Lung (tissue), 12 donors: ENCODE measurements around the gene CCDC185. TPM values are rescaled to one million over a fixed set of nuclear protein-coding genes. Genes with fewer than 3 reads are reported as not detected.

Experiments
- ATAC-seq: fragments of 200-7000 bp; cut with Tn5 transposase; one replicate; pipeline ENCODE4 v1.9.1; 2020; ENCODE audit warnings: moderate number of reproducible peaks; ENCODE audit not compliant: insufficient read depth, low FRiP score
- DNase-seq, 3 donors: peaks; one replicate each; pipeline ENCODE4 v3.0.0-alpha.2; 2013 to 2017
- H3K27ac ChIP-seq, 2 donors: one replicate each; pipeline ENCODE4 v1.5.1; 2013; ENCODE audit warnings: mild to moderate bottlenecking in 2 of 2, moderate library complexity in 2 of 2, control low read depth in 1 of 2, inconsistent platforms in 1 of 2, low read depth in 1 of 2, low read length in 1 of 2
- H3K27me3 ChIP-seq, 3 donors: one replicate each; pipeline ENCODE4 v1.5.1; 2013; ENCODE audit warnings: low read length in 2 of 3; ENCODE audit not compliant: control insufficient read depth in 3 of 3, insufficient read depth in 3 of 3
- H3K36me3 ChIP-seq, 4 donors: one replicate each; pipeline ENCODE4 v1.5.1; 2013; ENCODE audit warnings: low read length in 4 of 4, mild to moderate bottlenecking in 1 of 4, moderate library complexity in 1 of 4; ENCODE audit not compliant: control insufficient read depth in 4 of 4, insufficient read depth in 4 of 4
- H3K4me1 ChIP-seq, 5 donors: one replicate each; pipeline ENCODE4 v1.5.1; 2013; ENCODE audit warnings: low read length in 5 of 5, mild to moderate bottlenecking in 2 of 5, moderate library complexity in 1 of 5; ENCODE audit not compliant: control insufficient read depth in 5 of 5, insufficient read depth in 5 of 5
- H3K4me3 ChIP-seq: one replicate; pipeline ENCODE4 v1.5.1; 2013; ENCODE audit warnings: mild to moderate bottlenecking, control low read depth, moderate library complexity
- H3K9ac ChIP-seq, 2 donors: one replicate each; pipeline ENCODE4 v1.5.1; 2013; ENCODE audit warnings: low read length in 2 of 2, control low read depth in 1 of 2; ENCODE audit not compliant: insufficient read depth in 1 of 2
- H3K9me3 ChIP-seq, 4 donors: one replicate each; pipeline ENCODE4 v1.5.1; 2013; ENCODE audit warnings: low read length in 3 of 4, mild to moderate bottlenecking in 1 of 4, moderate library complexity in 1 of 4; ENCODE audit not compliant: control insufficient read depth in 4 of 4, insufficient read depth in 3 of 4
- WGBS, 2 donors: extraction: QIAGEN DNeasy Blood & Tissue Kit; methylation state at CpG; one replicate each; pipeline ENCODE4 v1.1.7; 2013; 5-methylcytosine and 5-hydroxymethylcytosine counted together
- polyA plus RNA-seq, 2 donors: library from polyadenylated mRNA; stranded (reverse); fragments of 200-250 nt; gene quantifications; one replicate each; pipeline ENCODE4 v1.2.1, GENCODE V29; 2013
- total RNA-seq, 2 donors: library from RNA; depleted of rRNA in 1 of 2; stranded (reverse); fragments of >200 nt in 1 of 2; gene quantifications; one replicate each; pipeline ENCODE4 v1.2.1, GENCODE V29; 2014 to 2021
- TF ChIP-seq, protein P1 (sequence below): IDR thresholded peaks from 2 replicates; pipeline ENCODE4 v1.5.1; 2012; ENCODE audit warnings: mild to moderate bottlenecking; ENCODE audit errors: control extremely low read depth, extremely low read depth
- donor health status: control.
- donor health status: control.
- donor health status: Bipolar disorder and iron deficiency.
- donor health status: healthy.
- donor health status: DM: yes; HTN: yes; CAD: no.

Gene CCDC185
- total and polyA plus RNA-seq, 4 donors: not detected

DNA sequence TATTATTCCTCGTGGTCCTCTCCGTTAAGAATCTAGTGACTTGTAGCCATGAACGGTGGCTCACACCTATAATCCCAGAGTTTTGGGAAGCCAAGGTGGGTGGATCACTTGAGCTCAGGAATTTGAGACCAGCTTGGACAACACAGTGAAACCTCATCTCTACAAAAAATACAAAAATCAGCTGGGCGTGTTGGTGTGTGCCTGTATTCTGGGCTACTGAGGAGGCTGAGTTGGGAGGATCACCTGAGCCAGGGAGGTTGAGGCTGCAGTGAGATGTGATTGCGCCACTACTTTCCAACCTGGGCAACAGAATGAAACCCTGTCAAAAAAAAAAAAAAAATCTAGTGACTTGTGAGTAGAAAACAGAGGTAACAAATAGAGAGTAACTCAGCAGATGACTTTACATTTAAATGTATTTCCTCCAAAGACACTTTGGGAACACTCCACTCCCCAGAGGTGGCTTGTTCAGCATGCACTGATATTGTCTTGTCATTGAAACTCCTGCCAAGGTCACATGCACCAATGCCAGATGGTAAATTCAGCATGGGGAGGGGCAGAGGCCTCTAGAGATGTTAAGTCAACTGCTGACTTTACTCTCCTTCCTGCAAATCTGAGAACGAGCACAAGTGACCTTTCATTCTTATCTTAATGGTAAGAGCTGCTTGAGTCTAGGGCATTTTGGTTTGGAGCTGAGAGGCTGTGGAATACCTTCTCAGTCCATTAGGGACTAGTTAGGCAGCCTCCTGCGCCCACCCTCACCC lies 24.9 kb downstream of the CCDC185 start:
- Histone ChIP-seq H3K9ac (no peak overlapping the region), H3K4me3 (no peak overlapping the region), H3K4me1 (peaks cover 0 to 10% (median 0%) of the 10 kb centered on the region in 5 donors), H3K9me3 (no peaks in the 10 kb centered on the region), H3K27me3 (peaks cover 0 to 2% (median 0%) of the 10 kb centered on the region in 3 donors), H3K27ac (no peak overlapping the region), H3K36me3 (no peaks in the 10 kb centered on the region)
- DNase-seq (peak; percentile 24 to 52 (median 29)), ATAC-seq (no peak)
- WGBS, 2 donors: 75 to 79% methylated on average over 7 of the region's 7 CpGs
- TF ChIP-seq, protein P1, sequence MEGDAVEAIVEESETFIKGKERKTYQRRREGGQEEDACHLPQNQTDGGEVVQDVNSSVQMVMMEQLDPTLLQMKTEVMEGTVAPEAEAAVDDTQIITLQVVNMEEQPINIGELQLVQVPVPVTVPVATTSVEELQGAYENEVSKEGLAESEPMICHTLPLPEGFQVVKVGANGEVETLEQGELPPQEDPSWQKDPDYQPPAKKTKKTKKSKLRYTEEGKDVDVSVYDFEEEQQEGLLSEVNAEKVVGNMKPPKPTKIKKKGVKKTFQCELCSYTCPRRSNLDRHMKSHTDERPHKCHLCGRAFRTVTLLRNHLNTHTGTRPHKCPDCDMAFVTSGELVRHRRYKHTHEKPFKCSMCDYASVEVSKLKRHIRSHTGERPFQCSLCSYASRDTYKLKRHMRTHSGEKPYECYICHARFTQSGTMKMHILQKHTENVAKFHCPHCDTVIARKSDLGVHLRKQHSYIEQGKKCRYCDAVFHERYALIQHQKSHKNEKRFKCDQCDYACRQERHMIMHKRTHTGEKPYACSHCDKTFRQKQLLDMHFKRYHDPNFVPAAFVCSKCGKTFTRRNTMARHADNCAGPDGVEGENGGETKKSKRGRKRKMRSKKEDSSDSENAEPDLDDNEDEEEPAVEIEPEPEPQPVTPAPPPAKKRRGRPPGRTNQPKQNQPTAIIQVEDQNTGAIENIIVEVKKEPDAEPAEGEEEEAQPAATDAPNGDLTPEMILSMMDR: no peak

DNA sequence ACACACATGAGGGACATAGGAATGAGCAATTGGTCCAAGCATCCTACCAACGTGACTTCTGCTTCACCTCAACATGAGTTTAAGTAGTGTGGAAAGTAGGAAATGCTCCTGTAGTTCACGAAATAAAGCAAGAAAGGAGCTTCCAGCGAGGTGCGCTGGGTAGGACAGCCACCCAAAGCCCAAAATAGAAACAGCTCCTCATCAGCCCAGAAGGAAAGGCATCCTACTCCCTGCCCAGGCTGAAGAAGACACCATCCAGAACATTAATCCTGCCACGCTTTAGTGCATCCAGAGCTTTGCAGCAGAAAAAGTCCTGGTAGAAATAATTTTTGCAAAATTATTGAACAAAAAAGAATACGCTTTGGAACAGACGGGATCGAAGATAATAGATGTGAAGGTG lies 25.9 kb downstream of the CCDC185 start:
- H3K27me3 ChIP-seq: peaks cover 0 to 2% (median 0%) of the 10 kb centered on the region in 3 donors
- TF ChIP-seq, protein P1: no peak
- no peak overlapping the region for H3K4me3 ChIP-seq
- WGBS, 2 donors: 94% methylated on average over 8 of the region's 8 CpGs
- H3K27ac ChIP-seq: no peak overlapping the region
- H3K9me3 ChIP-seq: no peaks in the 10 kb centered on the region
- H3K4me1 ChIP-seq: peaks cover 0 to 10% (median 0%) of the 10 kb centered on the region in 5 donors
- no peaks in the 10 kb centered on the region for H3K36me3 ChIP-seq
- no peak overlapping the region for H3K9ac ChIP-seq
- ATAC-seq: no peak
- DNase-seq: no peak

DNA sequence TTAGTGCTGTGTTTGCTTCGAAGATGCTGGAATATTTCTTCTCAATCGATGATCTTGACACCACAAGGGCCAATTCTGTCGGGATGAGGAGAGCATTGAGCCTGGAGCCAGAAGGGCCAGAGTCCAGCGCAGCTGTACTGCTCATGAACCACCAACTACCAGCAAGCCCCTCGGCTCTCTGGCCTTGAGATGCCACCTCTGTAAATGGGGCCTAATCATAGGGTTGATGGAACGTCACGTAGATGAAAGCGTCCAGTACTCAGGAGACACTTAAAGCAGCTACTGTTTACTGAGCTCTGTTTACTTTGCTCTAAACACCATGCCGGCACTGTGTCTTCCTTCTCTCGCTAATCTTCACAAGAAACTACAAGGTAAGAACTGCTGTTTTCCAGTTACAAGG lies 26.3 kb downstream of the CCDC185 start:
- H3K27ac ChIP-seq: no peak overlapping the region
- H3K9ac ChIP-seq: no peak overlapping the region
- H3K4me3 ChIP-seq: no peak overlapping the region
- no peaks in the 10 kb centered on the region for H3K9me3 ChIP-seq
- peaks cover 0 to 10% (median under 1%) of the 10 kb centered on the region in 5 donors for H3K4me1 ChIP-seq
- no peak for ATAC-seq
- no peaks in the 10 kb centered on the region for H3K36me3 ChIP-seq
- no peaks in the 10 kb centered on the region for H3K27me3 ChIP-seq
- no peak for DNase-seq
- TF ChIP-seq, protein P1: no peak
- WGBS, 2 donors: 74 to 80% methylated on average over 10 of the region's 10 CpGs
